Transverse colon (tissue), 4 donors: ENCODE results near the gene SNX25.

Experiments used
- CTCF ChIP-seq, 5 experiments: fragments of 200-600 bp in 3 of 5; fragments of 450-650 bp in 2 of 5; sonication (generic) in 3 of 5; IDR thresholded peaks; 1 replicate in 2 of 5; 2 replicates in 3 of 5; pipeline ENCODE4 v1.5.1; 2016 to 2017; ENCODE audit warnings: antibody characterized with exemption in 5 of 5, inconsistent platforms in 3 of 5, mild to moderate bottlenecking in 2 of 5, moderate library complexity in 1 of 5
- POLR2A ChIP-seq: fragments of 450-650 bp; IDR thresholded peaks from one replicate; pipeline ENCODE4 v1.6.1; 2016; ENCODE audit warnings: antibody characterized with exemption, mild to moderate bottlenecking, moderate library complexity
- POLR2AphosphoS5 ChIP-seq, 3 donors: sonication (generic); formaldehyde crosslinking; IDR thresholded peaks; one replicate each; pipeline ENCODE4 v1.6.1; 2016; ENCODE audit warnings: antibody characterized with exemption in 3 of 3

- TF ChIP-seq CTCF (IDR thresholded peaks at IDR 0.05): no peak
- no peak for TF ChIP-seq POLR2AphosphoS5 (IDR thresholded peaks at IDR 0.05)
- no peak for TF ChIP-seq POLR2A
Measured at GRCh38 chr4:185285632-185286393, 76.4 kb downstream of the SNX25 start.
